Activated naive CD8-positive, alpha-beta T cell treated with anti-CD3 and anti-CD28 coated beads for 36 hours (primary cell): ENCODE measurements around the gene ARPP21. TPM values are rescaled to one million over a fixed set of nuclear protein-coding genes. Genes with fewer than 3 reads are reported as not detected.
"Not testable (repeated sequence)": the region's sequence is repeated elsewhere in the genome, so short reads cannot be mapped to it uniquely, and the experiment has no call there.

Experiments used
- DNase-seq: peaks from one replicate; pipeline ENCODE4 v3.0.0; 2021
- H3K27ac Mint-ChIP-seq: one replicate; pipeline ENCODE4 v1.8.0; 2022; ENCODE audit warnings: mild to moderate bottlenecking, moderate library complexity, mixed read lengths
- H3K27me3 Mint-ChIP-seq: one replicate; pipeline ENCODE4 v1.8.0; 2022; ENCODE audit warnings: mild to moderate bottlenecking, mixed read lengths
- H3K36me3 Mint-ChIP-seq: one replicate; pipeline ENCODE4 v1.8.0; 2021; ENCODE audit warnings: mild to moderate bottlenecking, mixed read lengths
- H3K4me1 Mint-ChIP-seq: one replicate; pipeline ENCODE4 v1.8.0; 2021; ENCODE audit warnings: mixed read lengths
- H3K4me3 Mint-ChIP-seq: one replicate; pipeline ENCODE4 v1.8.0; 2022; ENCODE audit warnings: mild to moderate bottlenecking, moderate library complexity, mixed read lengths
- H3K9me3 Mint-ChIP-seq: one replicate; pipeline ENCODE4 v1.8.0; 2022; ENCODE audit warnings: mixed read lengths
- total RNA-seq, 2 experiments: library from RNA; stranded (reverse); gene quantifications; one replicate each; pipeline ENCODE4 v1.2.3, GENCODE V29; 2021

Gene ARPP21
- total RNA-seq, 2 experiments from 2014 or later, result not detected

- no peaks in the 10 kb centered on the region for H3K27me3 Mint-ChIP-seq
- no peak overlapping the region for H3K27ac Mint-ChIP-seq
- no peak for DNase-seq
- no peaks in the 10 kb centered on the region for H3K4me1 Mint-ChIP-seq
- no peaks in the 10 kb centered on the region for H3K9me3 Mint-ChIP-seq
- no peaks in the 10 kb centered on the region for H3K36me3 Mint-ChIP-seq
- H3K4me3 Mint-ChIP-seq, result no peak overlapping the region
Measured at GRCh38 chr3:35785234-35785888, 146.0 kb downstream of the ARPP21 start.

- no peak overlapping the region for H3K27ac Mint-ChIP-seq
- no peaks in the 10 kb centered on the region for H3K9me3 Mint-ChIP-seq
- H3K4me3 Mint-ChIP-seq, result no peak overlapping the region
- H3K4me1 Mint-ChIP-seq, result no peaks in the 10 kb centered on the region
- H3K27me3 Mint-ChIP-seq, result no peaks in the 10 kb centered on the region
- no peaks in the 10 kb centered on the region for H3K36me3 Mint-ChIP-seq
- no peak for DNase-seq
Measured at GRCh38 chr3:35787936-35788335, 148.6 kb downstream of the ARPP21 start.

- Mint-ChIP-seq H3K27ac (no peak overlapping the region), H3K27me3 (no peaks in the 10 kb centered on the region), H3K4me3 (no peak overlapping the region), H3K36me3 (no peaks in the 10 kb centered on the region), H3K9me3 (no peaks in the 10 kb centered on the region), H3K4me1 (no peaks in the 10 kb centered on the region)
- no peak for DNase-seq
Measured at GRCh38 chr3:35789042-35789831, 149.9 kb downstream of the ARPP21 start.

- Mint-ChIP-seq H3K9me3 (no peaks in the 10 kb centered on the region), H3K36me3 (no peaks in the 10 kb centered on the region), H3K4me1 (no peaks in the 10 kb centered on the region), H3K27ac (no peak overlapping the region), H3K27me3 (no peaks in the 10 kb centered on the region), H3K4me3 (no peak overlapping the region)
- DNase-seq, result no peak
Measured at GRCh38 chr3:35790764-35791163, 151.4 kb downstream of the ARPP21 start.

GRCh38 chr3:35793667-35794066 is 154.3 kb downstream of the ARPP21 start:
- H3K27me3 Mint-ChIP-seq, result no peaks in the 10 kb centered on the region
- H3K4me3 Mint-ChIP-seq, result no peak overlapping the region
- no peaks in the 10 kb centered on the region for H3K36me3 Mint-ChIP-seq
- no peaks in the 10 kb centered on the region for H3K4me1 Mint-ChIP-seq
- no peak for DNase-seq
- no peaks in the 10 kb centered on the region for H3K9me3 Mint-ChIP-seq
- H3K27ac Mint-ChIP-seq, result no peak overlapping the region

- Mint-ChIP-seq H3K27ac (no peak overlapping the region), H3K9me3 (no peaks in the 10 kb centered on the region), H3K36me3 (no peaks in the 10 kb centered on the region), H3K27me3 (no peaks in the 10 kb centered on the region), H3K4me3 (no peak overlapping the region), H3K4me1 (no peaks in the 10 kb centered on the region)
- DNase-seq, result no peak
Measured at GRCh38 chr3:35800960-35801459, 161.7 kb downstream of the ARPP21 start.

GRCh38 chr3:35814531-35814930 is 175.2 kb downstream of the ARPP21 start:
- peaks cover 2% of the 10 kb centered on the region for H3K9me3 Mint-ChIP-seq
- no peak overlapping the region for H3K4me3 Mint-ChIP-seq
- H3K27ac Mint-ChIP-seq, result no peak overlapping the region
- H3K27me3 Mint-ChIP-seq, result no peaks in the 10 kb centered on the region
- DNase-seq, result no peak
- no peaks in the 10 kb centered on the region for H3K36me3 Mint-ChIP-seq
- no peaks in the 10 kb centered on the region for H3K4me1 Mint-ChIP-seq

GRCh38 chr3:35815796-35816195 is 176.5 kb downstream of the ARPP21 start:
- H3K27me3 Mint-ChIP-seq, H3K4me3 Mint-ChIP-seq, DNase-seq, H3K9me3 Mint-ChIP-seq, H3K4me1 Mint-ChIP-seq, H3K27ac Mint-ChIP-seq, H3K36me3 Mint-ChIP-seq: not testable (repeated sequence)

- no peak overlapping the region for H3K4me3 Mint-ChIP-seq
- H3K27ac Mint-ChIP-seq, result no peak overlapping the region
- H3K4me1 Mint-ChIP-seq, result no peaks in the 10 kb centered on the region
- DNase-seq, result no peak
- no peaks in the 10 kb centered on the region for H3K27me3 Mint-ChIP-seq
- H3K9me3 Mint-ChIP-seq, result peaks cover 2% of the 10 kb centered on the region
- H3K36me3 Mint-ChIP-seq, result no peaks in the 10 kb centered on the region
Measured at GRCh38 chr3:35817216-35817615, 177.9 kb downstream of the ARPP21 start.

- Mint-ChIP-seq H3K9me3 (no peaks in the 10 kb centered on the region), H3K27me3 (no peaks in the 10 kb centered on the region), H3K36me3 (no peaks in the 10 kb centered on the region), H3K4me1 (no peaks in the 10 kb centered on the region), H3K4me3 (no peak overlapping the region), H3K27ac (no peak overlapping the region)
- DNase-seq, result no peak
Measured at GRCh38 chr3:35832140-35832571, 192.8 kb downstream of the ARPP21 start.
